COLO668 (cell line): ENCODE measurements around the gene BMPER.

Experiments used
- DNase-seq: peaks from one replicate; lab custom pipeline; 2025; ENCODE audit not compliant: unreplicated experiment; lab: John Stamatoyannopoulos, UW

The BMPER gene

GRCh38 chr7:33887266-33887975, 17.9 kb upstream of the BMPER start:
- DNase-seq: no peak

GRCh38 chr7:33888166-33888565, 17.2 kb upstream of the BMPER start:
- no peak for DNase-seq

GRCh38 chr7:33892945-33893344, 12.4 kb upstream of the BMPER start:
- no peak for DNase-seq

- DNase-seq: peak; percentile 59
Observed at GRCh38 chr7:33893377-33893776, 12.0 kb upstream of the BMPER start.

GRCh38 chr7:33895025-33895804, 10.1 kb upstream of the BMPER start:
- peak; percentile 89 for DNase-seq

GRCh38 chr7:33900501-33900900, 4.8 kb upstream of the BMPER start:
- DNase-seq: no peak

- DNase-seq: no peak
Observed at GRCh38 chr7:33901199-33901598, 4.1 kb upstream of the BMPER start.

- no peak for DNase-seq
Observed at GRCh38 chr7:33901847-33902246, 3.5 kb upstream of the BMPER start.

GRCh38 chr7:33902746-33903145, 2.6 kb upstream of the BMPER start:
- DNase-seq: no peak

GRCh38 chr7:33903791-33904680, 1.3 kb upstream of the BMPER start:
- DNase-seq: peak; percentile 46

- DNase-seq: peak; percentile 91
Observed at GRCh38 chr7:33904681-33905388, 504 bp upstream of the BMPER start.

- DNase-seq: no peak
Observed at GRCh38 chr7:33906697-33907096, 1.4 kb downstream of the BMPER start.

- no peak for DNase-seq
Observed at GRCh38 chr7:33907625-33908024, 2.3 kb downstream of the BMPER start.

- DNase-seq: no peak
Observed at GRCh38 chr7:33909318-33909717, 4.0 kb downstream of the BMPER start.

GRCh38 chr7:33909755-33910154, 4.4 kb downstream of the BMPER start:
- DNase-seq: no peak

- no peak for DNase-seq
Observed at GRCh38 chr7:33910756-33911155, 5.4 kb downstream of the BMPER start.

- no peak for DNase-seq
Observed at GRCh38 chr7:33916357-33917081, 11.2 kb downstream of the BMPER start.

- DNase-seq: no peak
Observed at GRCh38 chr7:33917661-33918060, 12.3 kb downstream of the BMPER start.

- no peak for DNase-seq
Observed at GRCh38 chr7:33918438-33919143, 13.3 kb downstream of the BMPER start.

- no peak for DNase-seq
Observed at GRCh38 chr7:33919449-33919848, 14.1 kb downstream of the BMPER start.
